ENCODE measurements around the gene BLMH.
A peak's percentile ranks its signal among the peaks of the same experiment; 100 is the strongest.
"Not testable (repeated sequence)": the region's sequence is repeated elsewhere in the genome, so short reads cannot be mapped to it uniquely, and the experiment has no call there.

The BLMH gene

GRCh38 chr17:30230596-30231125, 61.1 kb downstream of the BLMH start:
- no peak for DNase-seq

GRCh38 chr17:30230009-30230408, 61.7 kb downstream of the BLMH start:
- DNase-seq, result not testable (repeated sequence)

GRCh38 chr17:30229012-30229411, 62.7 kb downstream of the BLMH start:
- DNase-seq, result no peak

GRCh38 chr17:30228011-30228410, 63.7 kb downstream of the BLMH start:
- no peak for DNase-seq

GRCh38 chr17:30226878-30227277, 64.9 kb downstream of the BLMH start:
- no peak for DNase-seq

GRCh38 chr17:30225919-30226553, 65.7 kb downstream of the BLMH start:
- no peak for DNase-seq

- peak in 1 of 51 donors; percentile 1 for DNase-seq
Observed at GRCh38 chr17:30225112-30225511, 66.6 kb downstream of the BLMH start.

GRCh38 chr17:30224419-30224960, 67.3 kb downstream of the BLMH start:
- DNase-seq, result no peak

GRCh38 chr17:30222721-30223175, 69.0 kb downstream of the BLMH start:
- DNase-seq, result no peak

GRCh38 chr17:30222251-30222650, 69.5 kb downstream of the BLMH start:
- no peak for DNase-seq

- no peak for DNase-seq
Observed at GRCh38 chr17:30221346-30221745, 70.4 kb downstream of the BLMH start.

- DNase-seq, result no peak
Observed at GRCh38 chr17:30220414-30220813, 71.3 kb downstream of the BLMH start.

GRCh38 chr17:30219833-30220232, 71.9 kb downstream of the BLMH start:
- no peak for DNase-seq

GRCh38 chr17:30219315-30219714, 72.4 kb downstream of the BLMH start:
- no peak for DNase-seq

GRCh38 chr17:30218799-30219198, 72.9 kb downstream of the BLMH start:
- DNase-seq, result no peak

GRCh38 chr17:30217746-30218245, 73.9 kb downstream of the BLMH start:
- no peak for DNase-seq

GRCh38 chr17:30217054-30217453, 74.7 kb downstream of the BLMH start:
- DNase-seq, result no peak

- no peak for DNase-seq
Observed at GRCh38 chr17:30212750-30213149, 79.0 kb downstream of the BLMH start.

GRCh38 chr17:30211371-30211770, 80.4 kb downstream of the BLMH start:
- DNase-seq, result no peak

GRCh38 chr17:30210901-30211300, 80.8 kb downstream of the BLMH start:
- no peak for DNase-seq

- no peak for DNase-seq
Observed at GRCh38 chr17:30210366-30210765, 81.4 kb downstream of the BLMH start.

GRCh38 chr17:30209930-30210329, 81.8 kb downstream of the BLMH start:
- DNase-seq, result no peak

GRCh38 chr17:30208214-30208613, 83.5 kb downstream of the BLMH start:
- DNase-seq, result no peak

All from hypothalamus (tissue), 51 donors.